GM23338 (cell line): Measurements from ENCODE around the gene TMEM238. TPM values are rescaled to one million over a fixed set of nuclear protein-coding genes. Genes with fewer than 3 reads are reported as not detected.

Source experiments
- ATAC-seq: fragments of 200-7000 bp; cut with Tn5 transposase; 3 replicates; pipeline ENCODE4 v1.9.1; 2020
- DNase-seq: peaks from one replicate; pipeline ENCODE4 v3.0.0-alpha.2; 2015; ENCODE audit warnings: low spot score
- H2AFZ ChIP-seq: fragments of 200-600 bp; sonication (generic); 2 replicates; pipeline ENCODE4 v1.8.0; 2016; ENCODE audit warnings: antibody characterized with exemption, mild to moderate bottlenecking, moderate library complexity
- H3F3A ChIP-seq: fragments of 200-600 bp; sonication (generic); replicated peaks from 2 replicates; pipeline ENCODE4 v1.8.0; 2017; ENCODE audit warnings: antibody characterized with exemption, mixed run types, low read depth
- H3K27ac ChIP-seq: fragments of 200-600 bp; sonication (generic); 2 replicates; pipeline ENCODE4 v1.6.1; 2016; ENCODE audit warnings: low read depth
- H3K27me3 ChIP-seq: fragments of 200-600 bp; sonication (generic); 2 replicates; pipeline ENCODE4 v1.8.0; 2016; ENCODE audit warnings: mild to moderate bottlenecking, mixed run types, moderate library complexity; ENCODE audit not compliant: insufficient read depth
- H3K36me3 ChIP-seq: fragments of 200-600 bp; sonication (generic); 2 replicates; pipeline ENCODE4 v1.8.0; 2016; ENCODE audit warnings: mild to moderate bottlenecking; ENCODE audit not compliant: insufficient read depth
- H3K4me1 ChIP-seq: fragments of 200-600 bp; sonication (generic); 2 replicates; pipeline ENCODE4 v1.8.0; 2016; ENCODE audit warnings: mild to moderate bottlenecking, moderate library complexity; ENCODE audit not compliant: insufficient read depth
- H3K4me2 ChIP-seq: fragments of 200-600 bp; sonication (generic); 2 replicates; pipeline ENCODE4 v1.7.1; 2017; ENCODE audit warnings: mixed run types
- H3K4me3 ChIP-seq: fragments of 200-600 bp; sonication (generic); 2 replicates; pipeline ENCODE4 v1.6.1; 2016; ENCODE audit warnings: mixed run types
- H3K79me2 ChIP-seq: fragments of 200-600 bp; sonication (generic); replicated peaks from 2 replicates; pipeline ENCODE4 v1.8.0; 2017; ENCODE audit warnings: mild to moderate bottlenecking; ENCODE audit not compliant: insufficient read depth
- H3K9me2 ChIP-seq: fragments of 200-600 bp; sonication (generic); 2 replicates; pipeline ENCODE4 v1.8.0; 2017; ENCODE audit not compliant: insufficient read depth
- H4K20me1 ChIP-seq: fragments of 200-600 bp; sonication (generic); replicated peaks from 2 replicates; pipeline ENCODE4 v1.8.0; 2017; ENCODE audit warnings: mild to moderate bottlenecking; ENCODE audit not compliant: insufficient read depth
- H3K27ac Mint-ChIP-seq: 2 replicates; pipeline ENCODE4 v1.8.0; 2020; ENCODE audit warnings: inconsistent platforms, mild to moderate bottlenecking, moderate library complexity, mixed read lengths
- H3K27me3 Mint-ChIP-seq: 3 replicates; pipeline ENCODE4 v1.8.0; 2022; ENCODE audit warnings: low read depth, mild to moderate bottlenecking, moderate library complexity, mixed read lengths, inconsistent platforms; ENCODE audit not compliant: insufficient read depth, poor library complexity
- H3K36me3 Mint-ChIP-seq: 3 replicates; pipeline ENCODE4 v1.8.0; 2021; ENCODE audit warnings: low read depth, mild to moderate bottlenecking, inconsistent platforms, moderate library complexity, mixed read lengths
- H3K4me1 Mint-ChIP-seq: 3 replicates; pipeline ENCODE4 v1.8.0; 2020; ENCODE audit warnings: mild to moderate bottlenecking, inconsistent platforms, mixed read lengths
- H3K4me3 Mint-ChIP-seq: 3 replicates; pipeline ENCODE4 v1.8.0; 2021; ENCODE audit warnings: moderate library complexity, mild to moderate bottlenecking, inconsistent platforms, mixed read lengths
- H3K9me3 Mint-ChIP-seq: 3 replicates; pipeline ENCODE4 v1.8.0; 2020; ENCODE audit warnings: moderate library complexity, mild to moderate bottlenecking, inconsistent platforms, mixed read lengths
- CREB1 ChIP-seq: fragments of 250-450 bp; sonication (Bioruptor Pico); IDR thresholded peaks from 2 replicates; pipeline ENCODE4 v1.5.0; 2020; ENCODE audit warnings: low read depth, mild to moderate bottlenecking, moderate library complexity
- CTCF ChIP-seq, 2 experiments: fragments of 200-600 bp in 1 of 2; sonication (generic) in 1 of 2; conservative IDR thresholded peaks; 2 replicates each; pipeline versions ENCODE4 v1.5.1 to v1.6.1; 2016 to 2017; ENCODE audit warnings: antibody characterized with exemption in 2 of 2, low read depth in 2 of 2, mild to moderate bottlenecking in 2 of 2, moderate library complexity in 1 of 2
- ETS1 ChIP-seq: IDR thresholded peaks from 2 replicates; pipeline ENCODE4 v1.6.1; 2016; ENCODE audit warnings: antibody characterized with exemption
- EZH2 ChIP-seq: fragments of 200-600 bp; sonication (generic); IDR thresholded peaks from one replicate; pipeline ENCODE4 v1.8.0; 2017; ENCODE audit warnings: antibody characterized with exemption, mild to moderate bottlenecking, low read depth; ENCODE audit not compliant: unreplicated experiment
- EZH2phosphoT487 ChIP-seq: fragments of 200-600 bp; sonication (generic); IDR thresholded peaks from one replicate; pipeline ENCODE4 v1.8.1; 2018; ENCODE audit warnings: antibody characterized with exemption; ENCODE audit not compliant: unreplicated experiment
- JUNB ChIP-seq: IDR thresholded peaks from one replicate; pipeline ENCODE4 v1.6.1; 2016; ENCODE audit warnings: antibody characterized with exemption; ENCODE audit not compliant: unreplicated experiment
- NANOG ChIP-seq: IDR thresholded peaks from 2 replicates; pipeline ENCODE4 v1.6.1; 2016; ENCODE audit warnings: antibody characterized with exemption, borderline replicate concordance
- POLR2AphosphoS5 ChIP-seq: IDR thresholded peaks from 2 replicates; pipeline ENCODE4 v1.6.1; 2016; ENCODE audit warnings: antibody characterized with exemption, low read depth
- REST ChIP-seq: IDR thresholded peaks from one replicate; pipeline ENCODE4 v1.6.1; 2018; ENCODE audit warnings: antibody characterized with exemption; ENCODE audit not compliant: unreplicated experiment
- STAT1 ChIP-seq: IDR thresholded peaks from one replicate; pipeline ENCODE4 v1.6.1; 2016; ENCODE audit warnings: antibody characterized with exemption; ENCODE audit not compliant: unreplicated experiment
- ZNF114 ChIP-seq: fragments of 250-450 bp; sonication (Bioruptor Pico); IDR thresholded peaks from 2 replicates; pipeline ENCODE4 v1.5.0; 2020; ENCODE audit warnings: mild to moderate bottlenecking, moderate library complexity
- ZNF331 ChIP-seq: fragments of 250-450 bp; sonication (Bioruptor Pico); IDR thresholded peaks from 2 replicates; pipeline ENCODE4 v1.5.0; 2020; ENCODE audit warnings: low read depth, mild to moderate bottlenecking, moderate library complexity
- ZNF462 ChIP-seq: fragments of 250-450 bp; sonication (Bioruptor Pico); IDR thresholded peaks from 2 replicates; pipeline ENCODE4 v1.5.0; 2020; ENCODE audit warnings: mild to moderate bottlenecking, moderate library complexity
- polyA plus RNA-seq: library from polyadenylated mRNA; unstranded; fragments of >200 nt; fragmentation: Nextera tagmentation; extraction: Ambion mirVana; gene quantifications from 2 replicates; pipeline ENCODE4 v1.2.1, GENCODE V29; 2016
- total RNA-seq: library from RNA; depleted of rRNA; stranded (reverse); fragments of >200 nt; shearing (Covaris generic); gene quantifications from 2 replicates; pipeline ENCODE4 v1.2.3, GENCODE V29; 2014

TMEM238 gene
- total and polyA plus RNA-seq, 2 experiments from 2014 or later = 0.55 to 7.5 TPM

- H2AFZ ChIP-seq = no peak overlapping the region
- no peak overlapping the region for H3K4me2 ChIP-seq
- peaks cover 22% of the 10 kb centered on the region for H4K20me1 ChIP-seq
- H3K9me2 ChIP-seq = no peaks in the 10 kb centered on the region
- H3K27ac ChIP-seq = no peak overlapping the region
- H3K4me1 Mint-ChIP-seq = peaks cover 15% of the 10 kb centered on the region
- H3K79me2 ChIP-seq = peaks cover 4% of the 10 kb centered on the region
- H3K36me3 ChIP-seq = peaks cover 21% of the 10 kb centered on the region
- H3K9me3 Mint-ChIP-seq = no peaks in the 10 kb centered on the region
- peaks cover 6% of the 10 kb centered on the region for H3K27me3 Mint-ChIP-seq
- H3K4me3 Mint-ChIP-seq = no peak overlapping the region
- no peak overlapping the region for H3K27ac Mint-ChIP-seq
- DNase-seq (no peak), ATAC-seq (no peak; the same call in 2 of the 3 replicates)
- H3K4me1 ChIP-seq = peaks cover 8% of the 10 kb centered on the region
- no peaks in the 10 kb centered on the region for H3K27me3 ChIP-seq
- no peak for TF ChIP-seq ETS1
- no peak for TF ChIP-seq EZH2phosphoT487
- no peak for TF ChIP-seq ZNF462 (CRISPR knock-in tag)
- no peak for TF ChIP-seq POLR2AphosphoS5
- no peak for TF ChIP-seq CTCF (conservative IDR thresholded peaks at IDR 0.05; ENCODE audit: low read depth in 2 of 2)
- no peak for TF ChIP-seq REST
- TF ChIP-seq JUNB = no peak
- TF ChIP-seq EZH2 = no peak
- no peak for TF ChIP-seq STAT1
- TF ChIP-seq ZNF331 = no peak
- no peak for TF ChIP-seq ZNF114 (CRISPR knock-in tag)
- no peak for TF ChIP-seq NANOG
- no peak for TF ChIP-seq CREB1 (CRISPR knock-in tag)
- peaks cover 28% of the 10 kb centered on the region for H3K36me3 Mint-ChIP-seq
- peaks cover 39% of the 10 kb centered on the region for H3F3A ChIP-seq
- no peak overlapping the region for H3K4me3 ChIP-seq
Measured at GRCh38 chr19:55398200-55398925, 14.3 kb upstream of the TMEM238 start.
